Measurements from ENCODE around the gene ADNP2. TPM values are rescaled to one million over a fixed set of nuclear protein-coding genes. Genes with fewer than 3 reads are reported as not detected.
"Not testable (repeated sequence)": the region's sequence is repeated elsewhere in the genome, so short reads cannot be mapped to it uniquely, and the experiment has no call there.

The ADNP2 gene
- total RNA-seq, 2 donors from 2014 or later = 17.6 to 20.6 TPM

DNA sequence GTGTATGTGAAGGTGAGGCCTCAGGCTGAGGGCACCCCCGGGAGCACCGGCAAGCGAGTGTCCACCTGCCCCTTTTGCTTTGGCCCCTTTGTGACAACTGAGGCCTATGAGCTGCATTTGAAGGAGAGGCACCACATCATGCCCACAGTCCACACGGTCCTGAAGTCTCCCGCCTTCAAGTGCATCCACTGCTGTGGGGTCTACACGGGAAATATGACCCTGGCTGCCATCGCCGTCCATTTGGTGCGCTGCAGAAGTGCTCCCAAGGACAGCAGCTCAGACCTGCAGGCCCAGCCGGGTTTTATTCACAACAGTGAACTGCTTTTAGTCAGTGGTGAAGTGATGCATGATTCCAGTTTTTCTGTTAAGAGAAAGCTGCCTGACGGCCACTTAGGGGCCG, 28.9 kb downstream of the ADNP2 start:
- intact Hi-C loops (cut with DNase I, micrococcal nuclease) = no loop called here
- ATAC-seq = no peak
- DNase-seq = no peak

DNA sequence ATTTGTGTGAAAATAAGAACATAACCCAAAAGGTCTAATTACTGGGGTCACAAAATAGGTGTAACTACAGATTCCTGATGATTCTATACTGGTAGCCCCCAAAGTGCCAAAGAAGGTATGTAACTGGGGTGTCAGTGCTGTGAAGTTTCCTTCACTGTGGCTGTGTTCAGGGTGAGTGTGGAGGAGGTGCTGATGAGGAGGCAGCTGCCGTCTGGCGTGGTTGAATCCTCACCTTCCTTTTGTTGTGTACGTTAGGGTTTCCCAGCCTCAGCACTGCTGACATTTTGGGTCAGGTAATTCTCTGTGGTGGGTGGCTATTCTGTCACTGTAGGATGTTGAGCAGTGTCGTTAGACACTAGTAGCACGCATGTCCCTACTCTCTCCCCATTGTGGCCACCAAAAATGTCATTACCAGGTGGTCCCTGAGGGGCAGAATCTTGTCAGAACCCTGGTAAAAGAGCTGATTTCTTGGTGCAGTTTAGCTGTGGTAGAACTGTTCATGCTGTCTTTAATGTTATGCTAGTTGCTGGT, 31.5 kb downstream of the ADNP2 start:
- DNase-seq (no peak), ATAC-seq (no peak)
- intact Hi-C loops (cut with DNase I, micrococcal nuclease) = no loop called here

DNA sequence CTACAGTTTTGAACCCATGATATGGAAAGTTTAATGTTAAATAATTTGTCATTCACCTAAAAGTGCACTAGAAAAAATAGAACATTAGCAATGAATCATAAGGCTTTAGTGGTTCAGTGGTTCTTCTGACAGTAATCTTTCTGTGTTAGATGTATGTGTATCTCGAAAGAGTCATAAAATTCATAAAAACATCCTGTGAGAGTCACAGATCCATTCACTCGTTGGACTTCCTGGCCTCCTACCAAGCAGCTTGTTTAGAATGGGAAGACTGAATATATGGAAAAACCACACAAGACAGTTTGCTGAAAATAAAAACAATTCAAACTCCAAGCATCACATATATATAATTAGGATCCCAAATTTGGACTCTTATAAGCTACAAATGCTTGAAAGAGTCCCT, 34.8 kb downstream of the ADNP2 start:
- ATAC-seq = no peak
- DNase-seq = no peak
- intact Hi-C loops (cut with DNase I, micrococcal nuclease) = no loop called here

DNA sequence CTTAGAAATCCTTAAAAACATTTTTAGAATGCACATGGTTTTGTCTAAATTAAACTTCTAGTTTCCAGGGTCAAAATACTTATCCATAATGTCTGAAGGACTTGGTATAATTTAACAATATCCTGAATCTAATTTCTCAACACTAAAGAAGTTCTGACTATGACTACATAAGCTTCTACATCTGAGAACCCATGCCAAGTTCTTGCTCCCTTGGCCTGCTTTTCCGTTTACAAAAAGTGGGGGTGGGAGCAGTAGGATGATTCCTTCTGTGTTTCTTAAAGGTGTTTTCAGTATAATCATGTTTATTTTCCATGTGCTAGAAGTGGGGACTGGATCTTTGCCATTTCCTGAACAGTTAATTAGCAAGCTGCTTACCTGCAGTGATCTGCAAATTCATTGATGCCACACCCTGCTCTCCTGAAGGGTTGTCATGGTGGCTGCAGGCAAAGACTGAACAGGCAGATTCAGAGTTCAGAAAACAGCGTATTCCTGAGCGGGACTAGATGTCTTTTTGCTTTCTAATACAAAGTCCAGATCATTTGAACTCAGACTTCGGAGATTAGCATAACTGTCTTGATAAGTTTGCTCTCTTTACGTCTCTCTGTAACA, 36.2 kb downstream of the ADNP2 start:
- peak in 1 of 2 donors; percentile 16 for DNase-seq
- intact Hi-C loops (cut with DNase I, micrococcal nuclease) = no loop called here

DNA sequence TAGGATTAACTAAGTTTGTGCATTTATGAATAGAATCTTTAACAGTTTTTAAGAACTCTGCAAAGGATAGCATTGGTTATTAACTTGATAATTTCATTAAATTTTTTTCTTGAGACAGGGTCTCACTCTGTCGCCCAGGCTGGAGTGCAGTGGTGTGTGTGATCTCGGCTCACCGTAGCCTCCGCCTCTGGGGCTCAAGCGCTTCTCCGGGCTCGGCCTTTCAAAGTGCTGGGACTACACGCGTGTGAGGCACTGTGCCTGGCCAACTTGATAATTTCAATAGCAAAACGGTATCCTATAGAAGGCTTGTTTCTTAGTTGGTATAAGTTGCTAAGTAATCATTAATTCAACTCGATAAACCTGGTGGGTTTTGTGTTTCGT, 38.0 kb downstream of the ADNP2 start:
- ATAC-seq = peak; percentile 20
- intact Hi-C loops (cut with DNase I, micrococcal nuclease) = no loop called here
- DNase-seq = peak in 1 of 2 donors; percentile 26

More for the DNA sequence above, 36.2 kb downstream of the ADNP2 start:
- peak; percentile 67 for ATAC-seq

DNA sequence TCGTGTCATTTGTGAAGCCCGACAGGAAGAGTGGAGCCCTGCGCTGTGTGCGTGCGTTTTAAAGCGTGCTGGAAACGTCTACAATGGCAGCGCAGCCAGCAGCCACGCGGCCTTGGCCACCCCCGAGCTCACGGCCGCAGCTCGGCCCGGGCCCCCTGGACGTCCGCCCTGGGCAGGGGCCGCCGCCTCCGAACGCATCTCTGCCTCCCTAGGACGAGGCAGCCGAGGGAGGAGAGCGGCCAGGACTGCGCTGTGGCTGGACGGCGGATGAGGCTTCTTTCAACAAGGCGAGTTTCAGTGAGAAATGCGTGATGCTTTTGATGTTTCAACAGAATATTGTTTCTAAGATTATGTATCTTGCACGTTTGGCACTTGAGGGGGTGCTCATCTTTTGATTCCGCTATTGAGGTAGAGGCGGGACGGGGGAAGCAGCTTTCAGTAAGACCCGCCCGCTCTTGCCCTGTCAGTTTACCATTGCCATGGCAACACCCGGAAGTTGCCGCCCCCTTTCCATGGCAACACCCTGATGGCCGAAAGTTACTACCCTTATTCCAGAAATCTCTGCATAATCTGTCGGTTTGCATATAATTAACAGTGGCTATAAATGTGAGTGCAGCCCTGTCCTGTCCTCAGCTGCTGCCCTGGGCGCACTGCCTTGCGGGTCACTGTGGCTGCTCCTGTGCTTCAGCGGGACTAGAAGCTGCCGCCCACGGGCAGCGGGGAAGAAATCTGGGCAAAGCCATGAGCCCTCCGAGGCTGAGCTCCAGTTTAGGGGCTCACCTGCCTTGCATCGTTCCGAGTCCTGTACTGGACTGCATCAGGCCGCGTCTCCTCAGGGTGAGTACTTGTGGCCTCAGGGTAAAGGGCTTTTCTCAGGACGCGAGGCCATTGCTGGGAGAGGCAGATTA, 38.6 kb downstream of the ADNP2 start:
- DNase-seq (peak; percentile 86 to 88), ATAC-seq (peak; percentile 80)
- intact Hi-C loops (cut with DNase I, micrococcal nuclease) = no loop called here

DNA sequence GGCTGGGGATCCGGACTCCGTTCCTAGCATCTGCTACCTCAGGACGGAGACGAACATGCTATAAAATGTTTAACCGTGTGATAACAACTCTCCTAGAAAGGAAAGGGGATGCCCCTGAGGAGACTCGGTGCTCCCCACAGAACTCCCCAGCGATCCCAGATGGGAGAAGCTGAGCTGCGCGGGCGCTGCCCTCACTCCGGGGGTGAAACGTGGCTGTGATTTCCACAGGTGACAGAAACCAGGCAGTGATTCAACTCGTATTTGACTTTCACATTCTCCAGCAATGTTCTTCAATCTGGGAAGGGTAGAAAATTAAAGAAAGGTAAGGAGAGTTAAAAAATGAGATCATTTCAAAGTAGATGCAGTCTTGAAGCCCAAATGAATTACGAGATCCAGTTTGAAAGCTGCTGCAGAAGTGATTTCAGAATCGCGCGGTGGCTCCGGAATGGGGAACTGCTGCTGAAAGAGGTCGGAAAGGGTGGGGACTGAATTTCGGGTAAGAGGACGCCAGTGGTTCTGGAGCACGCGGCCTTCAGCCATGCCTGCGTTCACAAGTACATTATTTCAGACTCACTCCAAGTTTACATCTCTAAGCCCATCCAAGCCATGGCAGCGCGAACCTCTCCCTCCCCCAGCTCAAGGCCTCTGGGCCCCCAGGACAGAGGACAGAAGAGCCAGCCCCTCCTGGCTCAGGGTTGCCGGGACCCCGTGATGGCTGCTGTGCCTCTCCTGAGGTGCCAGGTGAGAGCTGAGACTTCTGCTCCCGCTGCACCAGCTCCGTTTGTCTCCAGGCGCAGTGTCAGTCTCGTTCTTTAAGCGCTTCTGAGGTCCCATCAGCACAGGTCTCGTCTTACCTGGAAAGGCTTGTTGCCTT, 39.5 kb downstream of the ADNP2 start:
- intact Hi-C loops (cut with DNase I, micrococcal nuclease) = no loop called here
- ATAC-seq = peak; percentile 13
- DNase-seq = no peak

DNA sequence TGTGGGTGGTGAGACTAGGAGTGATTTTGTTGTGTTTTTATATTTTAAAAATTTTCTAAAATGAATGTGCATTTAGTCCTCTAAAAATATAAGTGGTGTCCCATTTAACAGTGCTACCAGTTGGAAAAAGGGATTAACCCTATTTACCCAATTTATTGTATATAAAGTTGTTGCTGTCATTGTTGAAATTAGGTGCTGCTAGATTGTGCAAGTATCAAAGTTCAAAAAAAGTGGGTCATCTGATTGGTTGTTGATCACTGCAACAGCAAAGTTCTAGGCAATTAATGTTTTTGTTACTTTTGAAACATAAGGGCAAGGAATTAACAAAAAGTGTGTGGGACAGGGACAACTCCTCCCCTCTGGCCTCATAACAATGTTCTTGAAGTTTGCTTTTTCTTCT, 40.6 kb downstream of the ADNP2 start:
- DNase-seq = no peak
- intact Hi-C loops (cut with DNase I, micrococcal nuclease) = no loop called here

DNA sequence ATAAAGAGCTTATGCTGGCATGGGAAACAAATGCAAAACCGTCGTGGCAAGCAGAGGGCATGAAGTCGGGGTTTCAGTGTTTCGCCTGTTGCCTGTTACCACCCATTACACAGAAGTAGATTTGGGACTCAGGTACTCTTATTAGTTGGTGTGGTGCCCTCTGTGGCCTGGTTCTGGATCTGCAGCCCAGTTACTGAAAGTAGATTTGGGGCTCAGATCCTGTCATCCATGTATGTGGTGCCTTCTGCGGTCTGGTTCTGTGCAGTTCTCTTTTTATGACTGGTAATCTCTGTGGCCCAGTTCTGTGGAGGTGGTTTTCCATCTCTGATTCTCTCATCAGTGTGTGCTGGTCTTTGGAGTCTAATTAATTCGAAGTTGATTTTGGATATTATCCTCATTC, 45.2 kb downstream of the ADNP2 start:
- ATAC-seq (peak; percentile 35), DNase-seq (no peak)
- intact Hi-C loops (cut with DNase I, micrococcal nuclease) = no loop called here

More for the DNA sequence above, 40.6 kb downstream of the ADNP2 start:
- ATAC-seq = no peak

DNA sequence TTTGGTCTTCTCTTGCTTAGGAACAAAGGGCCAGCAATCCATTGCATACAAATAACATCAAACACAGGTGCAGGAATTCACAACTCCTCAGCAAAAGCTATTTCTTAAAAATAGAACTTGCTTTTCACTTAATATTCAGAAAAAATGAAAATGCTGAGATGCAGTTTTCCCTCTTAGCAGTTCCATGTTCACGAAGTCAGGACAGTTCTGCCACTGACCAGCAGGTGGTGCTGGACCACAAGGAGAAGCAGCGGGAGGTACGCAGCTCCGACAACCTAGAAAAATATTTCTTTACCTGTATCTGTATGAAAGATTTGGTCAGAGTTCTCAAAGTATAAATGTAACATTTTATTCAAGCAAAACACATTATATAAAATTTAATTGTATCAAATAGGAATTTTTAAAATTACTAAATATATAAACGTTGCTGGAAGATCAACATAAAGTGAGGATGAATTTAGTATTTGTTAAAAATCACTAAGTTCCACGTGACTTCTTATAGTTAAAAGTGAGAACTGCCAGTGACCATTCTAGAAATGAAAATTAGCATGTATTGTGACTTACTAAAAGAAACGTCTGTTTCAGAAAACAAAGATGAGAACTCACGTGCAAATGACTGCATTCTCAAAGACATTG, 48.8 kb downstream of the ADNP2 start:
- intact Hi-C loops (cut with DNase I, micrococcal nuclease) = no loop called here
- DNase-seq (peak in 1 of 2 donors; percentile 83), ATAC-seq (peak; percentile 81)

DNA sequence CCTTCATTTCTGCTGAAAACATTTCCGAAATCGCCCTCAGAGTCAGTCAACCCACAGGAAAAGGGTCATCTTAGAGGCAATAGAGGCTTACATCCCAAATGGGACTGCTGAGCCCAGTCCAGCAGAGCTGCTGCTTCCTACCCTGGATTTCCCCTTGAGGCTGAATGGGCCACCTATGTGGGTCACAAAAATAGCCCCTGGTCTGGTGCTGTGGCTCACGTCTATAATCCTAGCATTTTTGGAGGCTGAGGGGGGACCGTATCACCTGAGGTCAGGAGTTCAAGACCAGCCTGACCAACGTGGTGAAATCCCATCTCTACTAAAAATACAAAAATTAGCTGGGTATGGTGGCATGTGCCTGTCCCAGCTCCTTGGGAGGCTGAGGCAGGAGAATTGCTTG, 49.3 kb downstream of the ADNP2 start:
- intact Hi-C loops (cut with DNase I, micrococcal nuclease) = no loop called here
- ATAC-seq (no peak), DNase-seq (no peak)

DNA sequence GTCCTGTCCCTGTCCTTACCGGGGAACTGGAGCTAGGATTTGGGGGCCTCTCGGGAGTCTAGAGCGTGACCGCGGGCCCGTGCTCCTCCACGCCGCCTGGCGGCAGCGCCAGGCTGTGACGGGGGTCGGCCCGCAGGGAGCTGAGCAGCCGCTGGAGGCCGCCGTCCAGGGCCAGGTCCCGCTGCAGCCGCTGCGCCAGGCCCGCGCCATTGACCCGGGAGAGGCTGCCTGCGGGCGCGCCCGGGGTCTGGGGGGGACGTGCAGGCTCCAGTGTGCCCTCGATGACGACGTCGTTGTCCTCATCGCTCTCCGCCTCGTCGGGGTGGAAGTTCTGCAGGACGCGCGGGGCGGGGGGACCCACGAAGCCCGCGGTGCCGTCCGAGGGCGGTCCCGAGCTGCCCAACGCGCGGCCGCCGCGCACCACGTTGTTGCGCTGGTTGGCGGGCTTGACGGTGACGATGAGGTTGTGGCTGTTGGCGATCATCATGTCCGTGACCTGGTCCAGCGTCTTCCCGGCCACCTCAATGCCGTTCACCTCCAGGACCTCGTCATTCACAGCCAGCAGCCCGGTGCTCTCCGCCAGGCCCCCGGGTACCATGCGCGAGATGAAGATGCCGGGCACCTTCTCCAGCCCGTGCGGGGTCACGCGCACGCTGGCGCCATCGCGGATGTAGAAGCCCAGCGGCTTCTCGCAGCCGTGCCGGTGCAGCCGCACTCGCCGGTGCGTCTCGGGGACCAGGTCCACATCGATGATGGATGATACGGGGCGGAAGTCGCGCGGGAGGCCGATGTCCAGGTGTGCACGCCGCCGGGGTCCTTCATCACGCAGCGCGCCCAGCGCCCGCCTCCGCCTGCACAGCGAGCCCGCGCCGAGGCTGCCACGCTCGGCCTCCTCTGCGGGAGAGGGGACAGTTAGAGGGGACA, 50.9 kb downstream of the ADNP2 start:
- intact Hi-C loops (cut with DNase I, micrococcal nuclease) = no loop called here

DNA sequence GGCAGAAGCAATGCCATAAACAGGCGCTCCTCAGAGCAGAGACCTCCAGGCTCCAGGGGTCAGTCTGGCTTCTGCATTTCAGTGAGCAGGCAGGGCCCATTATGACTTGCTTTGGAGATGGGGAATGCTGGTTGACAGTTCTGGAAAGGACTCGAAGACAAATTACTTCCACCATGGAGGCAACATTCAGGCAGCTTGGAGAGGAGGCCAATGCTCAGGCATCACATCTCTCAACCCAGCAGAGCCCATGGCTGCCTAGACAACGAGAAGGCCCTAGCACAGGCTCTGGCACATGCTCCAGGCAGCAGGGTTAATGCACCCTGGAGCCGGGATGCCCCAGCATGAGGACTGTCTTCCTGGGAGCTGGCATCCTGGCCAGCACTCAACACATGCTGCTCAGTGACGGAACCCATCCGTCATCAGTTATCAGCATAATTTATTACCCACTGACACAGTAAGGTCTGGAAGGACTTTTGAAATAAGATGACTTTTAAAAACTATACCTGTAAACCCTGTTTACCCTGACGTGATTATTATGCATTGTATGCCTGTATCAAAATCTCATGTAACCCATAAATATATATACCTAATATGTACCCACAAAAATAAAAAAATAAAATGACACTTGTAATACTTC, 52.8 kb downstream of the ADNP2 start:
- intact Hi-C loops (cut with DNase I, micrococcal nuclease) = no loop called here
- no peak for DNase-seq
- ATAC-seq = no peak

More for the DNA sequence above, 50.9 kb downstream of the ADNP2 start:
- peak in 1 of 2 donors; percentile 35 for DNase-seq
- ATAC-seq = peak; percentile 45

DNA sequence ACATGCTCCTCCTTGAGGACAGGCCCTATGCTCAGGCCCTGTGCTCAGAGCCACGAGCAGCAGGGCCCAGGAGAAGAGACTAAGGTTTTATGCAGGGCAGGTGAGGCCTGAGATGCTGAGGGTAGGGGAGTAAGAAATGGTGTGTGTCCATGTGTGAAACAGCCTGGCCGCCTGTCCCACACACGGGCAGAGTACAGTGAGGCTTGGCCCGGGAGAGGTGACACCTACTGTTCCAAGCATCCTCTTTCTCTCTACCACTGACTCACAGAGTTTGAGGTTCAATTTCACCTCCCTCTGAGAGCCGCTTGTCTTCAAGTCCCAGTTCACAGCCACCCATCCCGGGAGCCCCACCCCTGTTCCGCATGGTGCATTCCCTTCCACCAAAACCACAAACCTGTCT, 54.1 kb downstream of the ADNP2 start:
- intact Hi-C loops (cut with DNase I, micrococcal nuclease) = no loop called here
- ATAC-seq (no peak), DNase-seq (no peak)

DNA sequence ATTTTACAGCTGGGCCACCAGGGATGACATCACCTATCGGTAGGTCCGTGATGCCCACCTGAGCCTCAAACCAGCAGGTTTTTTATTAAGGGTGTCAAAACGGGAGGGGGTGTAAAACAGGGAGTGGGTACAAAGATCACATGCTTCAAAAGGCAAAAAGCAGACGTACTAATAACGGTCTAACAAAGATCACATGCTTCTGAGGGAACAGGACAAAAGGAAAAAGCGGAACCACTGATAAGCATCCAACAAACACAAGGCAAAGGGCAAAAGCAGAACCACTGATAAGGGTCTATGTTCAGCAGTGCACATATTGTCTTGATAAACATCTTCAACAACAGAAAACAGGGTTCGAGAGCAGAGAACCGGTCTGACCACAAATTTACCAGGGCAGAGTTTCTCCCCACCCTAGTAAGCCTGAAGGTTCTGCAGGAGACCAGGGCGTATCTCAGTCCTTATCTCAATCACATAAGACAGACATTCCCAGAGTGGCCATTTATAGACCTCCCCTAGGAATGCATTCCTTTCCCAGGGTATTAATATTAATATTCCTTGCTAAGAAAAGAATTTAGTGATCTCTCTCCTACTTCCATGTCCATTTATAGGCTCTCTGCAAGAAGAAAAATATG, 55.8 kb downstream of the ADNP2 start:
- ATAC-seq; intact Hi-C loops (cut with DNase I, micrococcal nuclease); DNase-seq: not testable (repeated sequence)

DNA sequence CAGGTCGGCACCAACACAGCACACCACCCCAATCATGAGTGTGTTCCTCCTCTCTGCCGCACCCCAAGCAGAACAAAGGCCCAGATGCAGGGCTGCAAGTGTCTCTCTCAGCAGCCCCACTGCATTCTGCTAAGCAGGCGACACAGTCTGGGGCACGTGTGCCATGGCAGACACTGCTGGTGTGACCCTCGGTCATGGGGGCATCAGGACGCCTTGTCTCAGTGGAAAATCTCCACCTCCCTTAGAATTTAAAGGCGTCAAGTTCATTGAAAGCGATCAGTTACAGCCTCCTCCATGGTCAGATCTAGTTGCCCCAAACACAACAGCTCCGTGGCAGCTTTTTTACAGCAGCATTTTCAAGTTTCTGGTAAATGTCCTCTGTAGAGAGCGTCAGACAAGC, 57.2 kb downstream of the ADNP2 start:
- intact Hi-C loops (cut with DNase I, micrococcal nuclease) = no loop called here
- ATAC-seq = no peak
- no peak for DNase-seq

DNA sequence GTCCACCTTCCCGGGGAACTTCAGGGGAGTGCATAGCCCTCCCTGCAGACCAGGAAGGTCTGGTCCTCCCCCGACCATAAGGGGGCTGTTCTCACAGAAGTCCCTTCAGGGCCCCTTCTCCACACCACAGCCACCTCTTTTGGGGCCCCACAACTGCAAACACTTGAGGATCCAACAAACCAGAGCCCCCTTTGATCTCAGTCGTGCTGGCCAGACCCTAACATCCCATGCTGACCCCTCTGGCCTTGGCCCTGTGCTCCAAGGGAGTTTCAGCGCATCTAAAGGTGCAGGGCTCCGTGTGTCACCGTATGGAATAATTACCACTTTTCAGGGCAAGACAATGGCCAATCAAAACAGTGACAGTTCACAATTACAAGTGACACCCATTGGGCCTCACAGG, 57.7 kb downstream of the ADNP2 start:
- no peak for ATAC-seq
- no peak for DNase-seq
- intact Hi-C loops (cut with DNase I, micrococcal nuclease) = no loop called here
